Stimulated activated CD8-positive, alpha-beta memory T cell treated with anti-CD3 and anti-CD28 coated beads, Interleukin-15, amount 100 ng/mL, for 4 hours (primary cell): ENCODE results near the gene SYNJ2.
"Not testable (repeated sequence)": the region's sequence is repeated elsewhere in the genome, so short reads cannot be mapped to it uniquely, and the experiment has no call there.

Experiments
- DNase-seq, 2 donors: peaks; one replicate each; pipeline ENCODE4 v3.0.0-alpha.2; 2020; ENCODE audit warnings: low read depth in 2 of 2

SYNJ2 gene

GRCh38 chr6:157981395-157982101 lies at the start of gene SYNJ2:
Gene SYNJ2, plus strand, starts transcription at chr6:157981863. Its CDS starts 99 bp downstream, at chr6:157981962.
- peak; percentile 71 to 72 for DNase-seq

GRCh38 chr6:157935786-157936185 lies 45.9 kb upstream of the SYNJ2 start:
- no peak for DNase-seq

GRCh38 chr6:157937318-157937717 lies 44.3 kb upstream of the SYNJ2 start:
- DNase-seq, result no peak

GRCh38 chr6:157937916-157938315 lies 43.7 kb upstream of the SYNJ2 start:
- DNase-seq, result no peak

GRCh38 chr6:157940375-157941036 lies 41.2 kb upstream of the SYNJ2 start:
- peak in 1 of 2 donors; percentile 16 for DNase-seq

- DNase-seq, result no peak
Observed at GRCh38 chr6:157941101-157941863, 40.4 kb upstream of the SYNJ2 start.

GRCh38 chr6:157942351-157942750 lies 39.3 kb upstream of the SYNJ2 start:
- no peak for DNase-seq

GRCh38 chr6:157943249-157943963 lies 38.3 kb upstream of the SYNJ2 start:
- no peak for DNase-seq

- no peak for DNase-seq
Observed at GRCh38 chr6:157943964-157944283, 37.7 kb upstream of the SYNJ2 start.

GRCh38 chr6:157944983-157945931 lies 36.4 kb upstream of the SYNJ2 start:
- DNase-seq, result peak; percentile 38 to 53

GRCh38 chr6:157946053-157946617 lies 35.5 kb upstream of the SYNJ2 start:
- DNase-seq, result no peak

GRCh38 chr6:157946865-157947532 lies 34.7 kb upstream of the SYNJ2 start:
- DNase-seq, result no peak

GRCh38 chr6:157950899-157951298 lies 30.8 kb upstream of the SYNJ2 start:
- DNase-seq, result not testable (repeated sequence)

GRCh38 chr6:157951828-157952227 lies 29.8 kb upstream of the SYNJ2 start:
- no peak for DNase-seq

GRCh38 chr6:157952861-157953351 lies 28.8 kb upstream of the SYNJ2 start:
- no peak for DNase-seq

GRCh38 chr6:157953580-157954091 lies 28.0 kb upstream of the SYNJ2 start:
- DNase-seq, result no peak

- DNase-seq, result no peak
Observed at GRCh38 chr6:157954150-157955117, 27.2 kb upstream of the SYNJ2 start.

GRCh38 chr6:157955675-157956074 lies 26.0 kb upstream of the SYNJ2 start:
- DNase-seq, result no peak
